GM12878 (cell line): ENCODE results near the gene SLC46A2.

Experiments used
- CEBPB ChIP-seq, 2 experiments: fragments of 150-350 bp in 1 of 2; IDR thresholded peaks; 2 replicates each; pipeline ENCODE4 v1.6.1; 2012 to 2014; ENCODE audit warnings: low read depth in 2 of 2, low read length in 2 of 2, borderline replicate concordance in 1 of 2, inconsistent platforms in 1 of 2
- CTCF ChIP-seq, 3 experiments: IDR thresholded peaks in 2 of 3; conservative IDR thresholded peaks in 1 of 3; 2 replicates each; pipeline ENCODE4 v1.5.1; 2011; ENCODE audit warnings: low read depth in 3 of 3, low read length in 3 of 3, mild to moderate bottlenecking in 3 of 3, control low read depth in 2 of 3, moderate library complexity in 2 of 3, inconsistent platforms in 1 of 3, mixed read lengths in 1 of 3; ENCODE audit not compliant: control insufficient read depth in 2 of 3, insufficient read depth in 1 of 3; ENCODE audit errors: extremely low read depth in 1 of 3
- EP300 ChIP-seq, 2 experiments: fragments of 150-350 bp in 1 of 2; IDR thresholded peaks; 2 replicates each; pipeline ENCODE4 v1.6.1; 2011 to 2012; ENCODE audit warnings: low read depth in 2 of 2, low read length in 2 of 2, borderline replicate concordance in 1 of 2, improper control_type of control experiment in 1 of 2, inconsistent platforms in 1 of 2; ENCODE audit not compliant: control insufficient read depth in 1 of 2
- FOS ChIP-seq: IDR thresholded peaks from 3 replicates; pipeline ENCODE4 v1.6.1; 2011; ENCODE audit warnings: borderline replicate concordance; ENCODE audit not compliant: insufficient read length; ENCODE audit errors: extremely low read depth
- FOXM1 ChIP-seq: IDR thresholded peaks from 2 replicates; pipeline ENCODE4 v1.6.1; 2012; ENCODE audit warnings: low read depth, mild to moderate bottlenecking, inconsistent platforms, low read length, moderate library complexity
- IRF3 ChIP-seq: fragments of 450-650 bp; IDR thresholded peaks from 2 replicates; pipeline ENCODE4 v1.6.1; 2014; ENCODE audit warnings: mild to moderate bottlenecking
- MAX ChIP-seq: IDR thresholded peaks from 2 replicates; pipeline ENCODE4 v1.6.1; 2012; ENCODE audit warnings: low read depth, low read length, improper control_type of control experiment
- NR2C2 ChIP-seq: IDR thresholded peaks from 2 replicates; pipeline ENCODE4 v1.6.1; 2011; ENCODE audit warnings: borderline replicate concordance, low read depth; ENCODE audit not compliant: control insufficient read depth, insufficient read length
- RAD51 ChIP-seq: fragments of 450-650 bp; IDR thresholded peaks from 2 replicates; pipeline ENCODE4 v1.6.1; 2016; ENCODE audit warnings: moderate library complexity, mild to moderate bottlenecking, inconsistent platforms
- RBBP5 ChIP-seq: fragments of 200-600 bp; sonication (generic); conservative IDR thresholded peaks from 2 replicates; pipeline ENCODE4 v1.6.1; 2016
- RFX5 ChIP-seq: IDR thresholded peaks from 2 replicates; pipeline ENCODE4 v1.6.1; 2011; ENCODE audit warnings: low read depth, low read length, improper control_type of control experiment
- TAF1 ChIP-seq: IDR thresholded peaks from 2 replicates; pipeline ENCODE4 v1.6.1; 2011; ENCODE audit warnings: mild to moderate bottlenecking, low read depth, low read length, borderline replicate concordance

DNA sequence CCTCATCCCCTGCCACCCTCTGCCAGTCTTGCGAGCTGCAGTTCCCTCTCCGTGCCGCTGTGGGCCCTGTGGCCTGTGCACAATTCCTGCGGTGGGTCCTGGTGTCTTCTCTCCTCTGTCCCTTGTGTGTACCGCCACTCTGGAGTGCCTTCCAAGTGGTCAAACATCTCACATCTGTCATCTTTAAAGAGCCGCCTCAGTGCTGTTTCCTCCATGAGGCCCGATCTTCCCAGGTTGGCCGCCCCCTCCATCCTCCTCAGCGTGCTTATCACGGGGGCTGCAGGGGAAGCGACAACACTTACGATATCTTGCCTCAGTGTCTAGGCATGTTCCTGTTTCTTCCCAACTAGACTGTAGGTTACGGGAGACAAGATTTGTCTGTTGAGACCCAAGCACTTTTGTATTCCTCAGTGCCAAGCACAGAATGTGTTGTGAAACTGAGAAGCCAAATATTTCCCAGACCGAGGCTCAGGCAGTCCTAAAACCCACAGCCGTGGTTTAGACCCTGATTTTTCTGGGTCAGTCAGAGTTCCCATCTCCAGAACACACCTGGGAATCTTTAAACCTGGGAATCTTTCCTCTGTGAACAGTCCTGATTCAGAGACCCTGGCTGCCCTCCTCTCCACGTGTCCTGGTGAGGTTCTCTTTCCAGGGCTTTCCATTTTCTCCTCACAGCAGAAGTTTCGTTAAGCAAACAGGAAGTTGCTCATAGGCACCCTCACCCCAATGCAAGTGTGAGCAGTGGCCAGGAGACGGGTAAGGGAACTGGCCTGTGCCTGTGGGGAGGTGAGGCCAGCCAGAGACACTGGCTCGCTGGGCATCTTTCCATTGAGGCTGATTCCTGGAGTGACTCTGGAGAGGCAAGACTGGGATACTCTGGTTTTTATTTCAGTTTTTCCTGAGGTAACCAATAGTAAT is 28.8 kb downstream of the SLC46A2 start:
- no peak for TF ChIP-seq TAF1
- no peak for TF ChIP-seq CTCF (IDR thresholded peaks at IDR 0.05 in 2 of 3, conservative IDR thresholded peaks at IDR 0.05 in 1 of 3; ENCODE audit: control insufficient read depth in 2 of 3, extremely low read depth in 1 of 3, insufficient read depth in 1 of 3, low read depth in 3 of 3, low read length in 3 of 3)
- no peak for TF ChIP-seq RFX5
- TF ChIP-seq CEBPB (IDR thresholded peaks at IDR 0.05; ENCODE audit: borderline replicate concordance in 1 of 2, low read depth in 2 of 2, low read length in 2 of 2) = no peak
- TF ChIP-seq RBBP5 = no peak
- TF ChIP-seq NR2C2 = no peak
- TF ChIP-seq FOXM1 = no peak
- no peak for TF ChIP-seq FOS
- no peak for TF ChIP-seq IRF3
- TF ChIP-seq MAX = no peak
- no peak for TF ChIP-seq RAD51
- no peak for TF ChIP-seq EP300 (IDR thresholded peaks at IDR 0.05; ENCODE audit: borderline replicate concordance in 1 of 2, control insufficient read depth in 1 of 2, low read depth in 2 of 2, low read length in 2 of 2)
